ENCODE data around the gene MCIDAS. TPM values are rescaled to one million over a fixed set of nuclear protein-coding genes. Genes with fewer than 3 reads are reported as not detected.

Gene MCIDAS
- total RNA-seq, 1 experiment from 2014 or later: 0.39 TPM

GRCh38 chr5:55191165-55191564 is 36.0 kb downstream of the MCIDAS start:
- Histone ChIP-seq H2BK120ac (ENCODE audit: low read depth, low read length, poor library complexity, severe bottlenecking) (no peak overlapping the region), H3K4me2 (ENCODE audit: insufficient read depth, insufficient read length, low read length) (no peak overlapping the region), H4K20me1 (ENCODE audit: control insufficient read depth, insufficient read depth, insufficient read length) (no peaks in the 10 kb centered on the region), H3K9ac (ENCODE audit: extremely low read depth, insufficient read length, low read length) (no peak overlapping the region), H3K27me3 (ENCODE audit: insufficient read depth, low read length) (no peaks in the 10 kb centered on the region), H2BK12ac (ENCODE audit: insufficient read length, low read depth, low read length) (no peak overlapping the region), H3K14ac (ENCODE audit: insufficient read depth, low read length) (no peak overlapping the region), H4K8ac (replicated peaks; ENCODE audit: insufficient read length, low read depth, low read length) (no peak overlapping the region), H3T11ph (ENCODE audit: low read length) (no peak overlapping the region), H3K23ac (ENCODE audit: insufficient read length, low read depth, low read length) (no peak overlapping the region), H3K79me1 (ENCODE audit: insufficient read depth, low read depth, low read length, poor library complexity, severe bottlenecking) (no peaks in the 10 kb centered on the region), H2AFZ (ENCODE audit: low read length) (no peak overlapping the region), H3K4ac (ENCODE audit: low read depth, low read length) (no peak overlapping the region), H3K23me2 (ENCODE audit: insufficient read length, low read depth, low read length, poor library complexity, severe bottlenecking) (no peaks in the 10 kb centered on the region), H3K18ac (ENCODE audit: insufficient read length, low read depth, low read length) (no peak overlapping the region), H2BK5ac (ENCODE audit: insufficient read length, low read length) (no peak overlapping the region), H2BK20ac (ENCODE audit: low read depth, low read length, poor library complexity, severe bottlenecking) (no peak overlapping the region), H2BK15ac (ENCODE audit: low read depth, low read length) (no peak overlapping the region), H3K4me1 (ENCODE audit: insufficient read depth, low read length) (no peaks in the 10 kb centered on the region), H3K79me2 (ENCODE audit: insufficient read depth, low read length) (no peaks in the 10 kb centered on the region), H4K5ac (ENCODE audit: insufficient read length, low read depth, low read length) (no peak overlapping the region), H2AK5ac (ENCODE audit: insufficient read length, low read length) (no peak overlapping the region), H4K91ac (ENCODE audit: insufficient read length, low read depth, low read length) (no peak overlapping the region), H3K27ac (ENCODE audit: insufficient read length, low read depth, low read length) (no peak overlapping the region), H3K56ac (ENCODE audit: insufficient read length, low read depth, low read length) (no peak overlapping the region), H3K9me3 (ENCODE audit: control insufficient read depth, low read depth, low read length) (no peaks in the 10 kb centered on the region)
- WGBS (ENCODE audit: extremely low coverage, insufficient read length, low lambda C conversion rate): no CpG with 5 or more reads among the region's 2 CpGs
- DNase-seq: no peak
- H3K36me3 Mint-ChIP-seq (ENCODE audit: insufficient read depth in 1 of 3, low read depth in 3 of 3): no peaks in the 10 kb centered on the region
- no peaks in the 10 kb centered on the region for H3K4me1 Mint-ChIP-seq
- H3K27me3 Mint-ChIP-seq (ENCODE audit: low read depth): peaks cover 42% of the 10 kb centered on the region
- no peak for TF ChIP-seq CTCF (conservative IDR thresholded peaks at IDR 0.05)
- H3K27ac Mint-ChIP-seq: no peak overlapping the region
- no peaks in the 10 kb centered on the region for H3K9me3 Mint-ChIP-seq
- H3K4me3 Mint-ChIP-seq: no peak overlapping the region
